Hepatocyte (in vitro differentiated cells): ENCODE data around the gene KLHL3.

ENCODE experiments used
- CTCF ChIP-seq: fragments of 200-600 bp; sonication (generic); IDR thresholded peaks from 2 replicates; pipeline ENCODE4 v1.5.1; 2016; ENCODE audit warnings: antibody characterized with exemption, mild to moderate bottlenecking; ENCODE audit not compliant: poor library complexity
- EZH2 ChIP-seq: fragments of 200-600 bp; sonication (generic); IDR thresholded peaks from 2 replicates; pipeline ENCODE4 v1.6.1; 2016; ENCODE audit warnings: antibody characterized with exemption, mild to moderate bottlenecking, borderline replicate concordance

- TF ChIP-seq CTCF (no peak), EZH2 (no peak)
These were observed 5.6 kb downstream of the KLHL3 start for GRCh38 chr5:137730336-137730735.
